ENCODE results near the gene PFAS. TPM values are rescaled to one million over a fixed set of nuclear protein-coding genes. Genes with fewer than 3 reads are reported as not detected.
A peak's percentile ranks its signal among the peaks of the same experiment; 100 is the strongest.

PFAS gene
- total and polyA plus RNA-seq, 2 experiments from 2014 or later: 13.6 to 18.8 TPM

- DNase-seq (ENCODE audit: low spot score): peak; percentile 62
- H3K27me3 ChIP-seq: no peaks in the 10 kb centered on the region
- H3K36me3 ChIP-seq (replicated peaks; ENCODE audit: insufficient read depth, low read depth): no peaks in the 10 kb centered on the region
- H3K9me2 ChIP-seq (replicated peaks; ENCODE audit: insufficient read depth): no peaks in the 10 kb centered on the region
- no peaks in the 10 kb centered on the region for H3K9me3 ChIP-seq (ENCODE audit: low read depth)
- H3K4me3 ChIP-seq: no peak overlapping the region
- H3K4me2 ChIP-seq: peak overlapping the region; percentile 19
- TF ChIP-seq, protein P1, sequence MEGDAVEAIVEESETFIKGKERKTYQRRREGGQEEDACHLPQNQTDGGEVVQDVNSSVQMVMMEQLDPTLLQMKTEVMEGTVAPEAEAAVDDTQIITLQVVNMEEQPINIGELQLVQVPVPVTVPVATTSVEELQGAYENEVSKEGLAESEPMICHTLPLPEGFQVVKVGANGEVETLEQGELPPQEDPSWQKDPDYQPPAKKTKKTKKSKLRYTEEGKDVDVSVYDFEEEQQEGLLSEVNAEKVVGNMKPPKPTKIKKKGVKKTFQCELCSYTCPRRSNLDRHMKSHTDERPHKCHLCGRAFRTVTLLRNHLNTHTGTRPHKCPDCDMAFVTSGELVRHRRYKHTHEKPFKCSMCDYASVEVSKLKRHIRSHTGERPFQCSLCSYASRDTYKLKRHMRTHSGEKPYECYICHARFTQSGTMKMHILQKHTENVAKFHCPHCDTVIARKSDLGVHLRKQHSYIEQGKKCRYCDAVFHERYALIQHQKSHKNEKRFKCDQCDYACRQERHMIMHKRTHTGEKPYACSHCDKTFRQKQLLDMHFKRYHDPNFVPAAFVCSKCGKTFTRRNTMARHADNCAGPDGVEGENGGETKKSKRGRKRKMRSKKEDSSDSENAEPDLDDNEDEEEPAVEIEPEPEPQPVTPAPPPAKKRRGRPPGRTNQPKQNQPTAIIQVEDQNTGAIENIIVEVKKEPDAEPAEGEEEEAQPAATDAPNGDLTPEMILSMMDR (IDR thresholded peaks at IDR 0.05; ENCODE audit: poor library complexity): no peak
- TF ChIP-seq EZH2 (IDR thresholded peaks at IDR 0.05; ENCODE audit: borderline replicate concordance) (no peak), EZH2phosphoT487 (IDR thresholded peaks at IDR 0.05; ENCODE audit: low read depth, severe bottlenecking, unreplicated experiment) (no peak)
- no peak overlapping the region for H2AFZ ChIP-seq
- H3K4me1 ChIP-seq (ENCODE audit: insufficient read depth): peaks cover 8% of the 10 kb centered on the region
- WGBS (ENCODE audit: low lambda C conversion rate, missing lambda C conversion rate): 85% methylated on average over 4 of the region's 4 CpGs
- no peaks in the 10 kb centered on the region for H3K79me2 ChIP-seq
- H4K20me1 ChIP-seq (ENCODE audit: insufficient read depth, poor library complexity, severe bottlenecking): no peaks in the 10 kb centered on the region
- H3K27ac ChIP-seq: peak overlapping the region; percentile 57
These were observed 24.9 kb downstream of the PFAS start for GRCh38 chr17:8273884-8274444.

- no peaks in the 10 kb centered on the region for H3K9me3 ChIP-seq (ENCODE audit: low read depth)
- no peaks in the 10 kb centered on the region for H3K9me2 ChIP-seq (replicated peaks; ENCODE audit: insufficient read depth)
- 93% methylated on average over 5 of the region's 5 CpGs for WGBS (ENCODE audit: low lambda C conversion rate, missing lambda C conversion rate)
- H3K4me1 ChIP-seq (ENCODE audit: insufficient read depth): peaks cover 8% of the 10 kb centered on the region
- H3K27ac ChIP-seq: no peak overlapping the region
- H3K4me3 ChIP-seq: no peak overlapping the region
- no peak overlapping the region for H3K4me2 ChIP-seq
- no peaks in the 10 kb centered on the region for H3K27me3 ChIP-seq
- TF ChIP-seq, protein P1 (IDR thresholded peaks at IDR 0.05; ENCODE audit: poor library complexity): no peak
- no peak for TF ChIP-seq EZH2 (IDR thresholded peaks at IDR 0.05; ENCODE audit: borderline replicate concordance)
- no peak for TF ChIP-seq EZH2phosphoT487 (IDR thresholded peaks at IDR 0.05; ENCODE audit: low read depth, severe bottlenecking, unreplicated experiment)
- H3K79me2 ChIP-seq: no peaks in the 10 kb centered on the region
- H4K20me1 ChIP-seq (ENCODE audit: insufficient read depth, poor library complexity, severe bottlenecking): no peaks in the 10 kb centered on the region
- no peak for DNase-seq (ENCODE audit: low spot score)
- no peak overlapping the region for H2AFZ ChIP-seq
- no peaks in the 10 kb centered on the region for H3K36me3 ChIP-seq (replicated peaks; ENCODE audit: insufficient read depth, low read depth)
These were observed 25.7 kb downstream of the PFAS start for GRCh38 chr17:8274816-8275215.

GRCh38 chr17:8275421-8276290 lies 26.6 kb downstream of the PFAS start:
- H3K27ac ChIP-seq: no peak overlapping the region
- no peaks in the 10 kb centered on the region for H3K27me3 ChIP-seq
- no peak overlapping the region for H3K4me3 ChIP-seq
- H3K79me2 ChIP-seq: no peaks in the 10 kb centered on the region
- no peaks in the 10 kb centered on the region for H3K36me3 ChIP-seq (replicated peaks; ENCODE audit: insufficient read depth, low read depth)
- no peaks in the 10 kb centered on the region for H3K9me2 ChIP-seq (replicated peaks; ENCODE audit: insufficient read depth)
- peaks cover 8% of the 10 kb centered on the region for H3K4me1 ChIP-seq (ENCODE audit: insufficient read depth)
- H4K20me1 ChIP-seq (ENCODE audit: insufficient read depth, poor library complexity, severe bottlenecking): no peaks in the 10 kb centered on the region
- H3K4me2 ChIP-seq: no peak overlapping the region
- H2AFZ ChIP-seq: no peak overlapping the region
- no peak for DNase-seq (ENCODE audit: low spot score)
- H3K9me3 ChIP-seq (ENCODE audit: low read depth): no peaks in the 10 kb centered on the region
- TF ChIP-seq, protein P1 (IDR thresholded peaks at IDR 0.05; ENCODE audit: poor library complexity): no peak
- TF ChIP-seq EZH2 (IDR thresholded peaks at IDR 0.05; ENCODE audit: borderline replicate concordance) (no peak), EZH2phosphoT487 (IDR thresholded peaks at IDR 0.05; ENCODE audit: low read depth, severe bottlenecking, unreplicated experiment) (no peak)
- 87% methylated on average over 9 of the region's 9 CpGs for WGBS (ENCODE audit: low lambda C conversion rate, missing lambda C conversion rate)
